ENCODE results near the gene PIK3R3. TPM values are rescaled to one million over a fixed set of nuclear protein-coding genes. Genes with fewer than 3 reads are reported as not detected.

The PIK3R3 gene
- total RNA-seq, 1 donor from 2014 or later, result 6.7 TPM

DNA sequence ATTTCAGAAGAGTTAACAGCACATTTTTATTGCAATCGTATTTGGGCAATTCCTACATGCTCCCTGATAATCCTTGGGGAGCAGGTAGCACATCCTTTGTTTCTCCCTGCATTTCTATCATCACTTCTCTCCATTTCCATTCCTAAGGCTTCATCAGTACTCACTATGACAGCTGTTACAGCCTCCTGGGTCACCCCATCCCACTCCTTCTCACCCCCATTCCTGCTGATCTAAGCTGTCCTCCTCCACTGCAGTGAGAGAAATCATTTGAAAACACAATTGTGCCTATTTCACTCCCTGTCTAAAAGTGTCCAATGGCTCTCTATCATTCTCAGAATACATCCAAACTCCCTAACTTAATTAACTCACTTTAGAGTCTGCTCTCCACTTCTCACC, 25.5 kb upstream of the PIK3R3 start:
- no peak for DNase-seq (ENCODE audit: low spot score)

DNA sequence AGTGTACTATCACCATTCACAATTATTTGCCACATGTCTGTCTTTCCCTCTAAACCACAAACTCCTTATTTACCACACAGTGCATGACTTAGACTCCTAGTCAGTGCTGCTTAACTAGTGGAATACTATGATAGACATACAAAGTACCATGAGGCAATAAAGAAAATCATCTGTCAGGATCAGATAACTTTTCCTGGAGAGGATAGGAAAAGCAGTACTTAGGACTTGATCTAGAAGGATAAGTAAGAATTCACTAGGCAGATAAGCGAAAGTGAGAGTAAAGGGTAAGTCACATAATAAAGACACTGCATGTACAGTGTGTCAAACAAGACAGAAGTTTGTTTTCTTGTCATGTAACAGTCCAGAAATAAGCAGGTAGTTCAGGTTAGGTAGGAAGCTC, 21.3 kb upstream of the PIK3R3 start:
- no peak for DNase-seq (ENCODE audit: low spot score)

DNA sequence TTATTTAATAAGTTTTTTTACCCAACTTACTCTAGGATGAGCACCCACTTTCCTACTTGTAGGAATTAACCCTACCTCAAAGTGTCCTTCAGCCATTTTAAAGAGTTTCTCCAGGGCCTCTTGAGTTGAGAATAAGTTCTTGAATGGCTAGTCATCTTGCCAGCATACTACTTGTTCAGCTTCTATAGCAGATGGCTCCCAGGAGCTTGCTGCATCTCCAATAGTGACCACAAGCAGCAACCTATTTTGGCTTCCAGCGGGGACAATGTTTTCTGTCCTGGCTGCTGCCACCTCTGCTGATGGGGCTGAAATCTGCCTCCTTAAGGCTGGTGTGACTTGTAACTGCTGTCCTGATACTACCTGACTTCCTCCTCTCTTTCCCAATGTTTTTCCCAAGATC, 20.8 kb upstream of the PIK3R3 start:
- no peak for DNase-seq (ENCODE audit: low spot score)

DNA sequence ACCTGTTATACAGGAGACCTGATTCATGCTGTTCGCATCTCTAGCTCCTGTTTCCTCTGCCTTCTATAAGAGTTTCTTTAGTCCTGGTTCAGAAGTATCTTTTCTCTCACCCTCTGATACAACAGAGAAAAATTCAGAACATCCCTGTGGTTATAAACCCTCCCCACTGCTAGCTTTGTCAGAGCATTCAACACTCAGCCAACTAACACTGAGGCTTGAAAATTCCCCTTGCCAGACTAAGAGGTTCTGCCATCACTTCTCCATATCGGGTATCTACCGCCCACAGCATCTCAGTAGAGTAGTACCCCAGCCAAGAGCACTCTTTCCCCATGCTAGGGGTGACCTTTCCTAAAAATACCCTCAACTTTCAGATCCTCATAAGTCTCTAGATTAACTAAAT, 19.6 kb upstream of the PIK3R3 start:
- DNase-seq (ENCODE audit: low spot score), result no peak

DNA sequence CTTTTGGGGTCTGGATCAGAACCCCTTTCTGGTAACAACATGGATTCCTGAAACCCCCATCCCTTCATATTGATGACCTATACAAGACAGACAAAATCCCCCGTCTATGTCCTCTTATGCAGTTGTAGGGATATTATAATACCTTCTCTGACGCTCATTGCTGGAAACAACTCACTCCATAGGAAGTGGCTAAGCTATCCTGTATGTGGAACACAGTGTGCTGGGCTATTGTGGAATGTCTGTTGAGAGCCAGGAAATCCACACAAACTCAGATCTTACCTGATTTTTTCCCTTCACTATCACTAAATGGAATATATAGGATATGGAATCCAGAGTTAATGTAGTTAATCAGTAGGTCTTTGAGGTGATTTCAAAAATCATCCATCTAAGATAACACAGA, 17.7 kb upstream of the PIK3R3 start:
- DNase-seq (ENCODE audit: low spot score), result no peak

DNA sequence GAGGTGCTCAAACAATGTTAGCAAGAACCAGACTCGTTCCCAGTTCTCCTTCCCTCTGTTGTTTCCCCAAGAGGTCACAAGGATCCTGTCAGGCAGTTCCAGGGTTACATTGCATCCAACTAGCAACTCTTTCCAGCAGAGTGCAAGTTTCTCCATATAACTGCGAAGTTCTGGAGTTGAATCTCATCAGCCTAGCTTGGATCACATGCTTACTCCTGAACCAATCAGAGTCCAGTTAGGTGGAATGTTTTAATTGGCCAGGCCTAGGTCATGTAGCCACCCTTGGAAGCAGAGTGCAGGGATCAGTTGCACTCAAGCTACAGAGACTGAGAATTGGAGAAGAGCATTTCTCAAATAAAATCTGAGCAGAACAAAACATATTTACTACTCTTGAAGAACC, 15.9 kb upstream of the PIK3R3 start:
- no peak for DNase-seq (ENCODE audit: low spot score)

DNA sequence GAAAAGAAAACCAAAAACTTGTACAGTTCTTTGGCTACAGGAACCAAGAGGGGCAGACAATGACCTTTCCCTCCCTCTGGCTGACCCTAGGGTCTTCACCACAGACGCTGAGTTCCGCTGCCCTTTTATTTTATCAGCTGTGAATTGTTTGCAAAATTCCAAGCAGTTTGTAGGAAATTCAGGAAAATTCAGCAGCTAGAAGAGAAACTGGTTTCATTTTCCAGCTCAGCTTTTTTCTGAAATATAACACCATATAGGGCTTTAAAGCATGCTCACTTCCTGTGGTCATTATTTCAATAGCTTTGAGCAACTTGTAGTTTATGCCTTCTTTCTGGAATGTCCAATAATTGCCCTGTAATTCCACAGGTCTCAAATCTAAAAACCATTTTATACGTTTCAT, 5.5 kb upstream of the PIK3R3 start:
- peak; percentile 20 for DNase-seq (ENCODE audit: low spot score)

DNA sequence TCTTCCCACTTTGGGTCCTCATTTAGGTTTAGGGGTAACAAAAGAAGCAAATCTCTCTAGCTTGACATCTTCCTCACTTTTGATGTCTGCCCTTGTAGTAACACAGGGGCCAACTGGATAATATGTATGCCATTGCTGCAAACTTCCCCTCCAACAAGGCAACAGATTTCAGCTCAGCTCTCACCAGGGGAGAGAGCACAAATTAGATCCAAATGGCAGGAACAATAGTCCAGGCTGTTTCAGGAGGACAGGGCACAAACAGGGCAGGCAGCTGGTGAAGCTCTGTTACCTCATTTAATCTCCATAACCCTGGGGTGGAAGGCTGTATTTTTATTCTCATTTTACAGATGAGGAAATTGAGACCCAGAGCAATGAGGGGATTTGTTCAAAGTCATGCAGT, 4.3 kb upstream of the PIK3R3 start:
- DNase-seq (ENCODE audit: low spot score), result no peak

DNA sequence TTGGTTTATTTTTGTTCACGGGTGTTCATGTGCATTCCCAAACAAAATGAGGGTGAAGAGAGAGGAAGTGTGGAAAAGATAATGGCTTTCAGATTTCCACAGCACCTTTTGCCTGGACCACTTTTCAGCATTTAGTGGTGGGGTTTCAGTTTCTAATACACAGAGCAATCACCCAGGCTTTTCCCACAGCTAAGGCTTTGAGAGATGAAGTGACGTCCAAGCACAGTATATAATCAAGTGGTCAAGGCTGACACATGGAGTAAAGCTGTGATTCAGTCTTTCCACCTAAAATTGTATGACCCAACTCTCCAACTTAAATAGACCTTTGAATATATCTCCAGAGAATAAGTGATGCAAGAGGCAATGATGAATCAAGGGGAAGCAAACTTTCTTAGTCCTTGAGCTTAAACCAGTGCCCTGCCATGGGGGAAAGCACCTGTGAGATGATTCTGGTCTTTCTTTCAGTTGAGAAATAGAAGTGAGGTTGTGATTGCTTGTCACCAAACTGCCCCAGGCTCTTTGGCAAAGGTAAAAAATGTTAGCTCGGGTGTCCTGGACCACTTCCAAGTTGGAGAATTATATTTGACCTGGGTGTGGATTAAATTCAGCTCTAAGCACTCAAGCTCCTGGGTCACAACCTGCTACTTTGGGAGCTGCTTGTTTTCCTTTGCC, 2.4 kb upstream of the PIK3R3 start:
- peak; percentile 23 for DNase-seq (ENCODE audit: low spot score)

DNA sequence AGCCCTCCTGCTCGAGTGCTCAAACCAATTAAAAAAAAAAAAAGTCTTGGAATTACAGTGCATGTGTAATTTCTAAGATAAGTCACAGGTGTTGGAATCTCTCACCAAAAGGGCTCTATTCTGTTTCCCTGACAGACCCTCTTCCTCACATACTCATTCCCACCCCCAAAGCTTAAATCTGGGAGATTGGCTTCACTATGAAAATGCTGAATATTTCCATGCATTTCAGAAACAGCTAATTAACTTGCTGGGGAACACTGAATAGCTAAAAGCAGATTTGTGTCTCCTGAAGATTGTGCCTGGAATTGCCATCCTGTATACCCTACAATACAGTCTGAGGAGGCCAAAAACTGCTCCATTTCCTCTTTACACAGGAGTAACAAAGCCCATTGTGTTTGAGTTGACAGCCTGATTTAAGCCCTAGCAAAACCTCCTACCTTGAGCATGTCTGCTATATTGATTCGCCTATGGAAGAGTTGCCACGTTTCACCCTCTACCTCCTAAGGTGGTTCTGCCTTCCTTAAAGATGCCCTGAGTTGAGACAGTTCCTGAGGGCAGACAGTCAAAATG, 1.4 kb upstream of the PIK3R3 start:
- DNase-seq (ENCODE audit: low spot score), result no peak

DNA sequence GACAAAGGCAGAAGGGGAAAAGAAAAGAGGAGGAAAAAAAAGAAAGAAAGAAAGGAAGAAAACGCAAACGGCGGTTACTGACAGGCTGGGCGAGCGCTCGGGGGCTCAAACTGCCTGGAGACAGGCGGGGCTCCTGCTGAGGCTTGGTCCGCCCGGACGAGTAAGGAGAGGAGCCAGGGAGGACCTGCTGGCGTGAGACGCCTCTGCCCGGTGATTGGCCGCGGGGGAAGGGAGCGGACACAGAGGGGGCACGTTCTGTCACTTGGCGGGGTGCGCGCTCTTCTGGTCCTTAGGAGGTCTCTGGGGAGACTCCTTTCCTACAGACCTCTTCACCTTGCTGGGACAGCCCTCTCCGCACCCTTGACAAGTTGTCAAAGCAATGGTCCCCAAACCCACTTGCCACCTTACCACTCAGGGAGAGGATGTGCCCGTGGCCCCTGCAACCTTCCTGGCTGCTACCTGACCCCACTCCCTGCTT, 791 bp upstream of the PIK3R3 start:
- no peak for DNase-seq (ENCODE audit: low spot score)

DNA sequence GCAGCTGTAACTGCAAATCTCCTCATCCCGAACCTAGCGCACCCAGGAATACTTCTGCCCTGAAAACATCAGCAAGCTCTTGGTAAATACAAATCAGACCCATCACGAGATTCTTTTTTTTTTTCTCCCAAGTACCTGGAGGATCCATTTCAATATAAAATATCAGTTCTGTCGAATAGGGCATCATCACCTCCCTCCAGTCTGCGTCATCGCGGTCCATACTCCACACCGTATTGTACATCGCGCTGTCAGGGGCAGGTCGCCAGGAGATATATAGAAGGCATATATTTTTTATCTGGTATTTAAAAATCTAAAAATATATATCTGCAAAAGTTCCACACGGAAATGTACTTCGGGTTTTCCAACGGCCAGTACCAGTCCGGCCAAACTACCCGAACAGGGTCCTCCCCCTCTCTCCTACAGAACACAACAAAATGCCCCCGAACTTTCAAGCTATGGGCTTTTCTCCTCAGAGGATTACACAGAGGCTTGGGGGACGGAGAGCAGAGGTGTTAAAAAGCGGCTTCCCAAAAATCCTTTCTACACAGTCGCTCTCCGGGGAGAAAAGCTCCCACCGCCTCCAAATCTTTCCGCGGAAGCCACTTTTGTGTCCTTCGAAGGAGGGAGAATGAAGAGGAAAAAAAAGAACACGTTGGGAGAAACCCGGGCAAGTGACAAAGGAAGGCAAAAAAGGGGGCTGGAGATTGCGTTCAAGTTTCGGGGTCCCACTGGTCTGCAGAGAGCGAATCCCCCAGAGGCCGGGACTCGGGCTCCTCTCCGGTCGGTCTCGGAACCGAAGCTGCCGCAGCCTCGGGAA, 509 bp downstream of the PIK3R3 start:
- peak; percentile 45 for DNase-seq (ENCODE audit: low spot score)

DNA sequence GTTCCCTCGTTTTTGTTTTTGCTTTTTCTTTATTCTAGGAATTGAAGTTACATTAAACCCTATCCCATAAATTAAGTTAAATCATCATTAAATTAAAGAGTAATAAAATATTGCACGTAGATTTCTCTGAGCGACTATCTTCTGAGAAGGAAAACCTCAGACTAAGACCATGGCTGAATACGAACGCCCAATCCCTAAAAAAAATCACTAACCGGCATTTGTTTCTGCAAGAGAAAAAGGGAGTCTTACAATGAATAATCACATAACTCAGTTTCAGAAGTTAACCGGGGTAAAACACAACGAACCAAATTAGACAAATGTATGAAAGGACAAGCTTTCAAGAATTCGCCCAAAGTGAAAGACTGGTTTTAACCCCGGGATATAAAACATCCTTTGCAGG, 1.3 kb downstream of the PIK3R3 start:
- DNase-seq (ENCODE audit: low spot score), result peak; percentile 33

DNA sequence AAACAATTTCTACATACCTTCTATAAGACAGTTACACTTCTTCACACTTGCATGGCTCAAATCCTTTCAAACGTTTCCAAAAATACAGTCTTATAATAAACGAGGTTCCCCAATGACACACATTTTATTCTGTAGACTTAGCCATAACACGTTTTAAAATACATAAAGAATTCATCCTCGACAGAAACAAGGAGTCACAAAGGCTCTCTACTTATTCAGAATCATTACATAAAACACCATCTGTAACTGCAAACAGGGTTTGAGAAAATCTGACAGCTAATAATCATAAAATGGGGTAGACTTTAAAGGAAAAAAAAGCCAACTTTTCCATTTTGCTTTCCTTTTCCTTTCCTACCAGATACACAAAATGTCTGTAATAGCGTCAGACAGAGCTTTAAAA, 1.8 kb downstream of the PIK3R3 start:
- DNase-seq (ENCODE audit: low spot score), result peak; percentile 11

DNA sequence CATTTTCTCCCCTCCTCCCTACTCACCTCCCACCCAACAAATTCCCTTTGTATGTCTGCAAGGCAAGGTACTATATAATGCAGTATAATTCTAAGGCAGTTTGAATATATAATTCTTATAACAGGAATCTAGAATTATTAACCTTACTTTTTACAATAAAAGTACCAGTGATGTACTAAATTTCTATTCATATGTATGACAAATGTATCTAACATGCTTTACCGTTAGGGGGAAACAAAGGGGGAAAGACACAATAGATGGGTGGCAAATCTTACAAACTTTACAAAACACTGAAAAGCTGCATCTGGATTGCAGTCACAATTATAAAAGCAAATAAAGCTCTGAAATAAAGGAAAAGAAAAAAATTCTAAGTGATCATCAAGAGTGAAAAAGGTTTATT, 2.3 kb downstream of the PIK3R3 start:
- DNase-seq (ENCODE audit: low spot score), result no peak

DNA sequence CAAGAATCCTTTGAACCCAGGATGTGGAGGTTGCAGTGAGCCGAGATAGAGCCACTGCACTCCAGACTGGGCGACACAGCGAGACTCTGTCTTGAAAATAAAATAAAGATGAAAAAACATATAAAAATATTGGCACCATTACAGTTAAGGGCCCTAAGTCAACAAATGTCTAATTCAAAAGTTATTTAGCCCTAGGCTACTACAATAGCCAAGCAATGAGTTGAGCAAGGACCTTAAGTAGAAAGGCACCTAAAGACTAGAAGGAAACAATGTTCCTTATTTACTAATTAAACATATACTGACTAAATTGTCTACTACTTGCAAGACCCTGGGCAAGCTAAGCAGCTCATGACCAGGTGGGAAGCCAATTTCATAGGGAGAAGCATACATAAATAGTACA, 4.1 kb downstream of the PIK3R3 start:
- DNase-seq (ENCODE audit: low spot score), result no peak

DNA sequence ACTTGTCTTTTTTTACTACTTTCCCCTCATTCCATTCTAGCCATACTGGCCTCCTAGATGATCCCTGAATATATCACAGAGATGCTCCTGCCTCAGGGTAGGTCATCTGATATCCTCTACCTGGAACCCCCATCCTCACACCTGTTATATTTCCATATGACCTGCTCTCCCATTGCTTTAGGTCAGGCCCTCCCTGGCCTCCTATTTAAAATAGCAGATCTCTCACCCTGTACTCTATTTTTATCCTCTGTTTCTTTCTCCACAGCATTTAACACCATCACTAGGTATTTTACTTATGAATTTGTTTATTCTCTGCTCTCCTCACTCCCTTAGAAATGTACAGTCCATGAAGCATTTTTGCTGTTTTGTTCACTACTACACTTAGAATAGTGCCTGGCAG, 13.6 kb downstream of the PIK3R3 start:
- no peak for DNase-seq (ENCODE audit: low spot score)

DNA sequence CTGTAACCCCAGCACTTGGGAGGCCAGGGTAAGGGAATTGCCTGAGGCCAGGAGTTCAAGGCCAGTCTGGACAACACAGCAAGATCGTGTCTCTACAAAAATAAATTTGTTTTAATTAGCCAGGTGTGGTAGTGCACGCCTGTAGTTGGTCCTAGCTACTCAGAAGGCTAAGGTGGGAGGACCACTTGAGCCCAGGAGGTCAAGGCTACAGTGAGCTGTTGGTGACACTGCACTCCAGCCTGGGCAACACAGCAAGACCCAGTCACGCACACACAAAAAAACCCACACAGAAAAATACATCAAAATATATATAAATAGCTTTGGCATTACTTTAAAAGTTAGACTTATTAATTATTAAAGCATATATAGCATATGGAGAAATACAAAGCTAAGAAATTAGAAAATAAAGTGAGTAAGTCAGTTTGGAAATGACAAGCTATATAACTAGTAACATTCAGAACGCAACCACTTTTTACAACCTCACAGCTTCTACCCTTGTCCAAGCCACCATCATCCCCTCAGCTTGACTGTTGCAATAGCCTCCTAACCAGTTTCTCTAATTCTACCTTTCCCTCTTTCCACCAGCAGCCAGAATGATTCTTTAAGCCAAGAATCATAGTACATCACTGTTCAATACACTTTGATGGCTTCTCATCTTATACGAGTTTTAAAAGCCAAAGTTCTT, 14.5 kb downstream of the PIK3R3 start:
- DNase-seq (ENCODE audit: low spot score), result no peak

DNA sequence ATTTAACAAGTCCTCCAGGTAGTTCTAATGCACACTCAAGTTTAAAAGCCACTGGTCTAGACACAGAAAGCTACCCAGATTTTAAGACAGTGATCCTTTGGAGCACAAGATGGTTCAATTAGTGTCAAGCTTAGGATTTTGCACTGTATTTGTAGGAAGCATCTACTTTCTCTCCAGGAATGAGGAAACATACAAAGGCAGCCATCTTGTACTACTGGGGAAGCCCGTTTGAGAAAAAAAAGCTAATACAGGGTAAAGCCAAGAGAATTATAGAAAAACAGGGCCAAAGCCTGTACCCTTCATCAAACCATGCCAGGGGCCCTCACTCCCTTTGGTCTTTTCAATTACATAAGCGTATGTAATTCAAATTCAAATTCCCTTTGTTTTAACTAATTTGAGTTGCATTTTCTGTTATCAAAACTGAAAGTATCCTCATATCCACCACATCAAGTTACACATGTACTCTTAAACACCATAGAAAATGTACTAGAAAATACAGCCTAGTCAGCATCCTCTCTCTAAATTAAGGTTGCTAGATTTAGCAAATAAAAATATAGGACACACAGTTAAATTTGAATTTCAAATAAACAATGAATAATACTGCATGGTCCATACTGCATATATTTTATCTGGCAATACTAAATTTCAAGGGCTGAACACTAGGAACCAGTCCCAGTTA, 17.4 kb downstream of the PIK3R3 start:
- DNase-seq (ENCODE audit: low spot score), result no peak

DNA sequence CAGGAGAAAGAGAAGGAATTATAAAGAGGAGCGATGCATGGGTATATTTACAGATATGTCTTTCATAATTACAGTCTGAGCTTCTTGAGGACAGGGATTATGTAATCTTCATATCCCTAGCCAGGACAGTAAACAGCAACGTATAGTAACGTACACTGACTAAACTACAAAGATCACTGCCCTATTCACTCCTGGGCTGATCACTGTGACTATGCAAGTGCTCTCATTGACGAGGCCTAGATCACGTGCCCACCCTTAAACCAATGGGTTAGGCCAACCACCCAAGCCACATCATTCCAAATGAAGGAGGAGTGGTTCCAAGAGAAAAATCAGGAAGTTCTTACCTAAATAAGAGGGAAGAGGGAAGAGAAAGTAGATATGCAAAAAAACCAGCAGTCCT, 18.5 kb downstream of the PIK3R3 start:
- no peak for DNase-seq (ENCODE audit: low spot score)

DNA sequence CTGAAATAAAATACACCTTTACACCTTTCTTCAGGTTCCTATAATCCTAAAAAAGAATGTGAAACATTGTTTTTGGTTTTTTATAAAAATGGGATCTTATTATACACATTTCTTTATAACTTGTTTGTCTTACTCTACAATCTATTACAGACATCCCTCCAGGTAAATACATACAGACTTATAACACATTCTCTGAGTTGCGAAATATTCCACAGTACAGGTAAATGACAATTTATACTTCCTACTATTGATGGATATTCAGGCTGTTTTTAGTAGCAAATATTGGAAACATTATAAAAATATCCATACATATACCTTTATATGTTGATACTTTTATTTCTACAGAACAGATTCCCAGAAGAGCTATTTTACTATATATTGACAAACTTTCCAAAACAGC, 20.3 kb downstream of the PIK3R3 start:
- DNase-seq (ENCODE audit: low spot score), result no peak

DNA sequence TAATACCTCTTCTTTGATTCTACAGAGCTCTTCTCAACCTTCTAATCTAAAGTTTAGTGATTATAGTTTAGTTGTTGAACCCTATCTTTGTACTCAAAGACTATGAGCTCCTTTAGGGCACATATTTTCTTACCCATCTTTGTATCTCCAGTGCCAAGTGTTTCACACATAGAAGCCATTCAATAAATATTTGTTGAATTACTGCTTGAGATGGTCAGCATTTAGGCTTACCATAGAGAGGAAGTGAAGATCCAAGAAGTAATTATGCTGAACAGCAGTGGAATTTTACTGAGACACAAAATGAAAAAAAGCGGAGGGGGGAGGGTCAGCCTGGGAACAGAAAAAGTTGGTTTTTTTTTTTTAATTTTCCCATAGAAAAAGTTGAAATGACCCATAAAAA, 21.9 kb downstream of the PIK3R3 start:
- no peak for DNase-seq (ENCODE audit: low spot score)

Data from umbilical cord (tissue), 2 donors.